Astrocyte (in vitro differentiated cells and primary cell): ENCODE results near the gene MCL1.

Source experiments
- EZH2 ChIP-seq: IDR thresholded peaks from 2 replicates; pipeline ENCODE4 v1.6.1; 2012; ENCODE audit warnings: mild to moderate bottlenecking, low read length, inconsistent platforms; ENCODE audit not compliant: insufficient read depth
- TF ChIP-seq, protein P1 (sequence below): IDR thresholded peaks from 2 replicates; pipeline ENCODE4 v1.5.1; 2011; ENCODE audit warnings: low read depth, mild to moderate bottlenecking, inconsistent platforms, low read length, moderate library complexity; ENCODE audit not compliant: insufficient read depth

- TF ChIP-seq, protein P1, sequence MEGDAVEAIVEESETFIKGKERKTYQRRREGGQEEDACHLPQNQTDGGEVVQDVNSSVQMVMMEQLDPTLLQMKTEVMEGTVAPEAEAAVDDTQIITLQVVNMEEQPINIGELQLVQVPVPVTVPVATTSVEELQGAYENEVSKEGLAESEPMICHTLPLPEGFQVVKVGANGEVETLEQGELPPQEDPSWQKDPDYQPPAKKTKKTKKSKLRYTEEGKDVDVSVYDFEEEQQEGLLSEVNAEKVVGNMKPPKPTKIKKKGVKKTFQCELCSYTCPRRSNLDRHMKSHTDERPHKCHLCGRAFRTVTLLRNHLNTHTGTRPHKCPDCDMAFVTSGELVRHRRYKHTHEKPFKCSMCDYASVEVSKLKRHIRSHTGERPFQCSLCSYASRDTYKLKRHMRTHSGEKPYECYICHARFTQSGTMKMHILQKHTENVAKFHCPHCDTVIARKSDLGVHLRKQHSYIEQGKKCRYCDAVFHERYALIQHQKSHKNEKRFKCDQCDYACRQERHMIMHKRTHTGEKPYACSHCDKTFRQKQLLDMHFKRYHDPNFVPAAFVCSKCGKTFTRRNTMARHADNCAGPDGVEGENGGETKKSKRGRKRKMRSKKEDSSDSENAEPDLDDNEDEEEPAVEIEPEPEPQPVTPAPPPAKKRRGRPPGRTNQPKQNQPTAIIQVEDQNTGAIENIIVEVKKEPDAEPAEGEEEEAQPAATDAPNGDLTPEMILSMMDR, result no peak
- TF ChIP-seq EZH2, result no peak
These were observed 45.4 kb downstream of the MCL1 start for GRCh38 chr1:150534002-150534401.
